ENCODE measurements around the gene TRIM2. TPM values are rescaled to one million over a fixed set of nuclear protein-coding genes. Genes with fewer than 3 reads are reported as not detected.
"Not testable (repeated sequence)": the region's sequence is repeated elsewhere in the genome, so short reads cannot be mapped to it uniquely, and the experiment has no call there.

TRIM2 gene
- total RNA-seq, 8 experiments from 2014 or later, result 41.9 to 184 (median 133) TPM

DNA sequence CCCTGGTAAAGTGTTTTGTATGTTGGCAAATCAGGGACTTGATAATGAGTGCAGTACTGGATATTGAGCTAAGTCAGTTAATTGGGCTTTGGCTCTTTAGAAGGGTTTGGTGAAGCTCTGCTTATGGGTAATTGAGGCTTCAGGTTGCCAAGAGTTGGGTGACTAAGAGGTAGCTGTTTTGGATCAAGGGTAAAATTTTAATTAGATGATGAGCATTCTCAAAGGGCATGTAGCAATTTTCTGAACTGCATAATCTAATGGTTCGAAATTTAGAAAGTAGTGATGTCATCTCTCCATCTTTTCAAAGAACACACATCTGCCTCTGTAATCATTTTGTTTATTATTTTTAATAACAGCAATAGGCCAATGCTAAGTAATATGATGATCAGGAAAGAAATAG lies 5.5 kb upstream of the TRIM2 start:
- ATAC-seq (replicated peaks in 6 of 8), result no peak
- WGBS, 10 experiments, result 31 to 100% (median 100%) methylated on average over 1 of the region's 1 CpG; no CpG with 5 or more reads in 3 of the 10 experiments
- in situ Hi-C loops (cut with MboI; ENCODE audit: low pct_unique_long_range_greater_than_20kb in 2 of 9, low sequenced_read_pairs in 9 of 9, unreplicated experiment in 9 of 9), result no loop called here
- Histone ChIP-seq H3K27ac (no peak overlapping the region), H3K4me1 (replicated peaks in 1 of 2) (peaks cover 0 to 3% of the 10 kb centered on the region in 2 donors), H3K4me3 (no peak overlapping the region)

DNA sequence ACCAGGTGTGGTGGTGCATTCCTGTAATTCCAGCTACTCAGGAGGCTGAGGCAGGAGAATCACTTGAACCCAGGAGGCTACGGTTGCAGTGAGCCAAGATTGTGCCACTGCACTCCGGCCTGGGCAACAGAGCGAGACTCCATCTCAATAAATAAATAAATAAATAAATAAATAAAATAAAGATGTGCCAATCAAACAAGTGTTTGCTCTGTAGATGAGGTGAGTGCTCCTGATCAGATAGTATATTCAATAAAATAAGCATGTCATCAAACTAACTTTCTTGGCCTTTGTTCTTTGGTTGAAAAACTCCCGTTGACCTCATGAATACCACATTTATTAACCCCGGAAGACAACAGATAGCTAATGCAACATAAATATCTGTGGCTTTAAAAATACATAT lies 497 bp upstream of the TRIM2 start:
- peaks cover 15 to 40% of the 10 kb centered on the region in 2 donors for H3K4me1 ChIP-seq (replicated peaks in 1 of 2)
- 14 to 61% (median 42%) methylated on average over 1 to 5 of the region's 5 CpGs; no CpG with 5 or more reads in 4 of the 10 experiments for WGBS, 10 experiments
- H3K27ac ChIP-seq, result peak overlapping the region in 1 of 2 donors; percentile 49
- ATAC-seq (replicated peaks in 6 of 8); in situ Hi-C loops (cut with MboI; ENCODE audit: low pct_unique_long_range_greater_than_20kb in 2 of 9, low sequenced_read_pairs in 9 of 9, unreplicated experiment in 9 of 9): not testable (repeated sequence)
- H3K4me3 ChIP-seq, result peak overlapping the region in 3 of 5 donors; percentile 23 to 39 (median 33)

DNA sequence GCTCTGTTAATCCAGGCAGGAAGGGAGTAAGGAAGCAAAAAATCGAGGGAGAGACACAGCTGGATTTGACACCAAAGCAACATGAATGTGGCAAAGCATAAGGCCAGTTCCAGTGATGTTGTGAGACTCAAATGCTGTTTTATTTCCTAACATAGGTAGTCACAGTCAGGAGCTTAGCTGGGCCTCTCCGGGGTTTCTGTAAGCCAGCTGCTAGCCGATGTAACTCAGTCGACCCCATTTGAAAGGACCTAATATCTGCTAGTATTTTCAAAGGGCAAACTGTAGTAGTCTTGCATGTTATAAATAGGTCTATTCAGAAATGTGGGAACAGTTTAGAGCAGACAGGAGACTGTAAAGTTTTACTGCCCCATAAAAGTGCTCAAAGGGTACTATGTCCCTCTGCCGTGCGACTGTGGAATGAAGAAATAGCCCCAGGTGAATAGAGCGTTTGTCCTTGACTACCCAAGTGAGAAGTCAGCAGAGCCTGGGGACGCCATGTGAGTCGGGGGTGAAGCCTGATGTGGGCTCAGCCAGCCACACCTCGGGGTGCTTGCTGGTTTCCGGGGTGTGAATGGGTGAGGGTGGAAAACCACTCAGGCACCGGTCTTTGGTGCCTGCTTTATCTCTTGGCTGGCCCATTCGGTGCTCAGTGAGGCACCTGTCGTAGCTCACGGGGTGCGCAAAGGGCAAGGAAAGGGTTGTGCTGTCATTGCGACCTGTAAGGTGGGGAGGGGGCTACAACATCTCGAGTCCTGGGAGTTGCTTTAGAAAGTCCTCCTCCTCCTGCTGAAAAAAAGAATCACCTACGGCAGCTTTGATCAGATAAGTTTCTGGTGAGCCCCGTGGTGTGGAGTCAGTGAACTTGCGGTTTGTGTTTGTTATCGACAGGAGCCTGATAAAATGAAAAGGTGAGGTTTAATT lies 745 bp downstream of the TRIM2 start:
- 0 to 75% (median 15%) methylated on average over 1 to 19 of the region's 22 CpGs; no CpG with 5 or more reads in 2 of the 10 experiments for WGBS, 10 experiments
- Histone ChIP-seq H3K4me3 (peak overlapping the region; percentile 8 to 39 (median 23)), H3K4me1 (replicated peaks in 1 of 2) (peaks cover 15 to 40% of the 10 kb centered on the region in 2 donors), H3K27ac (peak overlapping the region in 1 of 2 donors; percentile 44)
- peak in 7 of 8 experiments; percentile 9 to 48 (median 31) for ATAC-seq (replicated peaks in 6 of 8)
- in situ Hi-C loops (cut with MboI; ENCODE audit: low pct_unique_long_range_greater_than_20kb in 2 of 9, low sequenced_read_pairs in 9 of 9, unreplicated experiment in 9 of 9), result no loop called here

DNA sequence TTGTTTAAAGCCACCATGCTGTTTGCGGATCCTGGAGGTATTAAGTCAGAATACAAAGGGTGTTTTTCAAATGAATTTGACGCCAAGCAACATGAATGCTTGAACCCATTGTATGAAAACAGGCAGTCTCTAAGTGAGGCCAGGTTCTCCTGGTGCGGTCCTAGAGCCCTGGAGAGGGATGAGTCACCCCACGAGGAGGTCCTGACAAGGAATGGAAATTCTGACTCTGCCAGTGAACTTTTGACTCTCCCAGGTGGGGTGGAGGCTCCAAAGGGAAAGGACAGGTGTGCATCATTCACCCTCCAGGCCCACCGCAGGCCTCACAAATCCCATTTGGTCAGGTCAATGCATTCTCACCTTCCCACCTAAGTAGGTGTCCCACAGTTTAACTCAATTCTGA lies 1.5 kb downstream of the TRIM2 start:
- 20 to 100% (median 60%) methylated on average over 1 to 4 of the region's 5 CpGs; no CpG with 5 or more reads in 3 of the 10 experiments for WGBS, 10 experiments
- in situ Hi-C loops (cut with MboI; ENCODE audit: low pct_unique_long_range_greater_than_20kb in 2 of 9, low sequenced_read_pairs in 9 of 9, unreplicated experiment in 9 of 9), result no loop called here
- peak in 7 of 8 experiments; percentile 8 to 53 (median 31) for ATAC-seq (replicated peaks in 6 of 8)
- peak overlapping the region in 4 of 5 donors; percentile 19 to 39 (median 28) for H3K4me3 ChIP-seq
- peaks cover 20 to 46% of the 10 kb centered on the region in 2 donors for H3K4me1 ChIP-seq (replicated peaks in 1 of 2)
- peak overlapping the region in 1 of 2 donors; percentile 53 for H3K27ac ChIP-seq

DNA sequence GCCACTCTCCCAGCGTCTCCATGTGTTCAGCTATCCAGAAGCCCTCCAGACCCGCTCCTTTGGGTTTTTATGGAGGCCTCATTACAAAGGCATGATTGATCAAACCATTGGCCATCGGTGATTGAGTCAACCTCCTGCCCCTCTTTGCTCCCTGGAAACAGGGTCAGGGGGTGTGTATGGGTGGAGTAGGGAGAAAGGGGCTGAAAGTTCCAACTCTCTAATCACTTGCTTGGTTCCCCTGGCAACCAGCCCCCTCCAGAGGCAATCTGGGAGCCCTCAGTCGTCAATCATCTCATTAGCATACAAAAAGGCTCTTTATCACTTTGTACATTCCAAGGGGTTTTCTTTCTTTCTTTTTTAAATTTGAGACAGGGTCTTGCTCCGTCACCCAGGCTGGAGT lies 2.3 kb downstream of the TRIM2 start:
- ATAC-seq (replicated peaks in 6 of 8), result peak in 4 of 8 experiments; percentile 2 to 28 (median 20)
- 8 to 100% (median 31%) methylated on average over 1 to 3 of the region's 5 CpGs; no CpG with 5 or more reads in 2 of the 10 experiments for WGBS, 10 experiments
- H3K27ac ChIP-seq, result peak overlapping the region in 1 of 2 donors; percentile 53
- in situ Hi-C loops (cut with MboI; ENCODE audit: low pct_unique_long_range_greater_than_20kb in 2 of 9, low sequenced_read_pairs in 9 of 9, unreplicated experiment in 9 of 9), result no loop called here
- H3K4me3 ChIP-seq, result peak overlapping the region in 4 of 5 donors; percentile 7 to 39 (median 14)
- peaks cover 27 to 52% of the 10 kb centered on the region in 2 donors for H3K4me1 ChIP-seq (replicated peaks in 1 of 2)

DNA sequence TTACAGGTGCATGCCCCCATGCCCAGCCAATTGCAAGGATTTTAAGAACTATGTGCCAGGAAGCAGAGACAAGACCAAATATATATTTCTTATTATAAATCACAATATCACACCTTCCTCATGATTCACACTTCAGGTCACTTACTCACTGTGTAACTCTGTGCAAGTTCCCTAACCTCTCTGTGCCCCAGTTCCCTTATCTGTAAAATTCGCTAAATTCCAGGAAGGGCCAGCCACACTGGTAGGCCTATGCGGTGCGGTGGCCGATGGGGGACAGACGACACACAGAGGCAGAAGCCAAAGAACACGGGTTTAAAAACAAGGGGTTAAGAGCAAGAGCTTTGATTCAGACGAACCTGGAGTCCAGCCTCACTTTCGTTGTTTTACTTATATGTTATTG lies 2.8 kb downstream of the TRIM2 start:
- 12 to 100% (median 60%) methylated on average over 1 to 8 of the region's 8 CpGs; no CpG with 5 or more reads in 3 of the 10 experiments for WGBS, 10 experiments
- no peak for ATAC-seq (replicated peaks in 6 of 8)
- in situ Hi-C loops (cut with MboI; ENCODE audit: low pct_unique_long_range_greater_than_20kb in 2 of 9, low sequenced_read_pairs in 9 of 9, unreplicated experiment in 9 of 9), result no loop called here
- peak overlapping the region in 2 of 5 donors; percentile 3 to 7 for H3K4me3 ChIP-seq
- H3K4me1 ChIP-seq (replicated peaks in 1 of 2), result peaks cover 32 to 55% of the 10 kb centered on the region in 2 donors
- H3K27ac ChIP-seq, result peak overlapping the region; percentile 21 to 67

DNA sequence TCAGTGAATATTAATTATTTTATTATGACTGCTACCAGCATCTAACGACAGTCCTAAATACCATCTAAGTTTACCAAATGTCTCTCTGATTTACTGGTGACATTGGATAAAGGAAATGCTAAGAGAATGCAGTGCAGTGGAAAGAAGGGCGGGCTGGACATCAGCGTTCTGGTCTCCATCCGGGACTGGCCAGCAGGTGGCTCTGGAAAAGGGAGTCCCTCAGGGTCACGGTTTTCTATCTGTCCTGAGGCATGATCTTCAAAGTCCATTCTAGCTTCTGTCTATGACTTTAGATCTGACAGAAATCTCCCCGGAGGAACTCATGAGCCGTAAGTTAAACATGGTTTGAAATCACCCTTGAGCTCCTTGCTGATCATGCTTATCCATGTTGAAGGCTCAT lies 3.3 kb downstream of the TRIM2 start:
- 0 to 63% (median 46%) methylated on average over 1 to 6 of the region's 7 CpGs; no CpG with 5 or more reads in 4 of the 10 experiments for WGBS, 10 experiments
- peaks cover 38 to 61% of the 10 kb centered on the region in 2 donors for H3K4me1 ChIP-seq (replicated peaks in 1 of 2)
- peak; percentile 32 to 58 (median 48) for ATAC-seq (replicated peaks in 6 of 8)
- H3K4me3 ChIP-seq, result no peak overlapping the region
- in situ Hi-C loops (cut with MboI; ENCODE audit: low pct_unique_long_range_greater_than_20kb in 2 of 9, low sequenced_read_pairs in 9 of 9, unreplicated experiment in 9 of 9), result no loop called here
- H3K27ac ChIP-seq, result peak overlapping the region in 1 of 2 donors; percentile 67

DNA sequence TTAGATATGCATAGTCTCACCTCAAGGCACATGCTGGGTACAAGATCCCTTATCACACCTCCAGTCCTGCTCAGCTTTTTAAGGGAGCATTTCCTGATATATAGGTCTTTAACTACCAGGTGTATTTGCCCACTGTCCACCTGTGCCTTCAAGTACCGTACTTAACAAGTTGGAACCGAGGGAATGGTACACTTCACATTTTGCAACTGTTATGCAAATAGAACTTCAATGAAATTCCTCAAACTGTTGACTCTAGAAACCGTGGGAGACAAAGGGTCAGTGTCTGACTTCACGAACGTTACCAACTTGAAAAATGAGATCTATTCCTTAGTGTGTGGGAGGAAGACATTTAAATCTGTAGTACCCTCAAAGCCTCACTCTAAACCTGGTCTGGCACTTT lies 5.2 kb downstream of the TRIM2 start:
- in situ Hi-C loops (cut with MboI; ENCODE audit: low pct_unique_long_range_greater_than_20kb in 2 of 9, low sequenced_read_pairs in 9 of 9, unreplicated experiment in 9 of 9), result no loop called here
- Histone ChIP-seq H3K4me1 (replicated peaks in 1 of 2) (peaks cover 44 to 59% of the 10 kb centered on the region in 2 donors), H3K4me3 (no peak overlapping the region), H3K27ac (no peak overlapping the region)
- ATAC-seq (replicated peaks in 6 of 8), result peak in 1 of 8 experiments; percentile 5
- WGBS, 10 experiments, result 8 to 80% (median 31%) methylated on average over 3 to 5 of the region's 5 CpGs; no CpG with 5 or more reads in 2 of the 10 experiments

DNA sequence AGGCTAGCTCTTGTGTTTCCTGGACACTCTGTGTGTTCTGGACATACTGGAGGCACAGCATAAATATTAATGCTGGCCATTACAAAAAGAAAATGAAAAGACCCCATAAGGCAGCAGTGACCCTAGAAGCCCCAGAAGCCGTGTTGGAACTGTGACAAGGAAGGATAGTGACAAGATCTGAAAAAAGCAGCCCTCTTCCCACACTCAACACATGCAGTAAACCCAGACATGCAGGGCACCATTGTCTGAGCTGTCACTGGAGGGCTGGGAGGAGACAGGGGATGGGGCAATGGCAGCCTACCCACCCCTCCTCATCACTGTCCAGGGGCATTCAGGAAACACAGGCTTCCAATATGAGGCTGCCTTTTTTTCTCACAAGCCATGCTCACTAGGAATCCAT lies 6.5 kb downstream of the TRIM2 start:
- H3K27ac ChIP-seq, result peak overlapping the region; percentile 68 to 71
- peaks cover 57% of the 10 kb centered on the region in 2 donors for H3K4me1 ChIP-seq (replicated peaks in 1 of 2)
- H3K4me3 ChIP-seq, result no peak overlapping the region
- peak in 5 of 8 experiments; percentile 51 to 63 (median 54) for ATAC-seq (replicated peaks in 6 of 8)
- 0 to 88% (median 60%) methylated on average over 1 of the region's 1 CpG; no CpG with 5 or more reads in 5 of the 10 experiments for WGBS, 10 experiments
- in situ Hi-C loops (cut with MboI; ENCODE audit: low pct_unique_long_range_greater_than_20kb in 2 of 9, low sequenced_read_pairs in 9 of 9, unreplicated experiment in 9 of 9), result no loop called here

DNA sequence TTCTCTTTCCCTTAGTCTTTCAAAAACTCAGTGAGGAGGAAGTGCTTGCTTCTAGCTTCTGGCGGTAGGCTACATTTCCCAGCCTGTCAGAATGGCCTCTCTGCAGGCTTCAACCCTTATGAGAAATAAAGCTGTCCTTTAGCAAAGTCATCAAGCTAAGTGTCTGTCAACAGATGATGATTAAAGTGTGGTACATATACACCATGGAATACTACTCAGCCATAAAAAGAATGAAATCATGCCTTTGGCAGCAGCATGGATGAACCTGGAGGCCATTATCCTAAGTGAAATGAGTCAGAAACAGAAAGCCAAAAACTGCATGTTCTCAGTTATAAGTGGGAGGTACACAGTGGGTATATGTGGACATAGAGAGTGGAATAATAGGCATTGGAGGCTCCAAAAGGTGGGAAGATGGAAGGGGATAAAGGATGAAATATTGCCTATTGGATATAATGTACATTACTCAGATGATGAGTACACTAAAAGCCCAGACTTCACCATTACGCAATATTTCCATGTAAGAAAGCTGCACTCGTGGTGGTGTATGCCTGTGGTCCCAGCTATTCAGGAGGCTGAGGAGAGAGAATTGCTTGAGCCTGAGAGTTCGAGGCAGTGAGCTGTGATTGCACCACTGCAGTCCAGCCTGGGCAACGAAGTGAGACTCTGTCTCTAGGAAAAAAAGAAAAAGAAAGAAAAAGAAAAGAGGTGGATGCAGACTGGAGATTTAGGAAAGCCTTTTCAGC lies 7.9 kb downstream of the TRIM2 start:
- Histone ChIP-seq H3K4me1 (replicated peaks in 1 of 2) (peaks cover 47 to 57% of the 10 kb centered on the region in 2 donors), H3K27ac (peak overlapping the region; percentile 66 to 72), H3K4me3 (no peak overlapping the region)
- in situ Hi-C loops (cut with MboI; ENCODE audit: low pct_unique_long_range_greater_than_20kb in 2 of 9, low sequenced_read_pairs in 9 of 9, unreplicated experiment in 9 of 9), result no loop called here
- ATAC-seq (replicated peaks in 6 of 8), result peak; percentile 9 to 76 (median 58)
- 35 to 100% (median 62%) methylated on average over 1 to 4 of the region's 5 CpGs; no CpG with 5 or more reads in 2 of the 10 experiments for WGBS, 10 experiments

DNA sequence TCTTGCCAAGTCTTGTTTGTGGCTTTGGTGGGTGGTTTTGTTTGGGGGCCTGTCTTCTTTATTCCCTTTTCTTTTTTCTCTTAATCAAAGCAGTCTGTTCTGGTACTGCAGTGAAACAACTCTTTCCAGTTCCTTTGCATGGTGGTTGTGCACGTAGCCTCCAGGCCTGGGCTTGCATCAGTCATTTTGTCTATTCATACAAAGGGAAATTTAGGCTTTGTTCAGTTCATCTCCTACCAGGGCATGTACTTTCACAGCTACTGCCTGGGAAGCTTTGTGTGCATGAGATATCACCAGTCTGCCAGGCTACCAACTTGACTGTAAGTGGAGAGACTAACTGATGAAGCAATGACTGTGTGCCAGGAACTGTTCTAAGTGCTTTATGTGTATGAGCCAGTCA lies 8.5 kb downstream of the TRIM2 start:
- in situ Hi-C loops (cut with MboI; ENCODE audit: low pct_unique_long_range_greater_than_20kb in 2 of 9, low sequenced_read_pairs in 9 of 9, unreplicated experiment in 9 of 9), result no loop called here
- Histone ChIP-seq H3K4me3 (no peak overlapping the region), H3K4me1 (replicated peaks in 1 of 2) (peaks cover 43 to 52% of the 10 kb centered on the region in 2 donors), H3K27ac (peak overlapping the region; percentile 66 to 72)
- ATAC-seq (replicated peaks in 6 of 8), result peak; percentile 12 to 83 (median 72)
- WGBS, 10 experiments, result 20 to 57% (median 40%) methylated on average over 1 of the region's 1 CpG; no CpG with 5 or more reads in 5 of the 10 experiments

DNA sequence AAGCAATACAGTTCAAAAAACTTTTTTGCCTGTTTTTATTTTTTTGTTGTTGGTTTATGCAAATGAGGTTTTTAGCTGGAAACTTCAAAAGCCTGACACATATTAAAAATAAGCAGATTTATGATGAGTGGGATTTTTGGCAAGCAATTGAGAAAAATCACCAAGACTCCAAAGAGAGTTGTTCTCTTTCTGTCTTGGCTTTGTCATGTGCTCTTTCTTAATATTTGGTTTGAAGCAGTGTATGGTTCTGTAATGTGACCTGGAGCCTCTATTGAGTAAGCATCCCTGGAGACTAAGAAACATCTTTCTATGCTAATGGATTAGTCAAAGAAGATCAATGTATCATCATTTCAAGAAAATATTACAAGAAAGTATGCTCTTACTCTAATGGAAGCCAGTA lies 11.7 kb downstream of the TRIM2 start:
- Histone ChIP-seq H3K27ac (no peak overlapping the region), H3K4me3 (no peak overlapping the region), H3K4me1 (replicated peaks in 1 of 2) (peaks cover 35 to 45% of the 10 kb centered on the region in 2 donors)
- in situ Hi-C loops (cut with MboI; ENCODE audit: low pct_unique_long_range_greater_than_20kb in 2 of 9, low sequenced_read_pairs in 9 of 9, unreplicated experiment in 9 of 9), result no loop called here
- peak in 2 of 8 experiments; percentile 14 to 62 for ATAC-seq (replicated peaks in 6 of 8)

Measured in motor neuron (in vitro differentiated cells).